A673 (cell line): Measurements from ENCODE around the gene PHACTR3. TPM values are rescaled to one million over a fixed set of nuclear protein-coding genes. Genes with fewer than 3 reads are reported as not detected.

Experiments used
- BruUV-seq: library from RNA; stranded (reverse); fragments of 400-500 nt; replicated peaks from 2 replicates; lab custom pipeline; 2021; lab: Mats Ljungman, UMichigan
- CTCF ChIA-PET: fragments of 300-600 bp; sonication (Branson Sonifier 250); formaldehyde crosslinking; loops from one replicate; lab custom pipeline; 2022; ENCODE audit warnings: antibody characterized with exemption; lab: Charles Lee
- POLR2A ChIA-PET: fragments of 300-600 bp; sonication (Branson Sonifier 250); formaldehyde crosslinking; loops from one replicate; lab custom pipeline; 2022; ENCODE audit warnings: antibody characterized with exemption; ENCODE audit not compliant: low non-redundant PET; lab: Charles Lee
- DNase-seq: peaks from one replicate; pipeline ENCODE4 v3.0.0-alpha.2; 2015; ENCODE audit warnings: low spot score
- H3K27ac ChIP-seq: fragments of 200-600 bp; sonication (generic); 2 replicates; pipeline ENCODE4 v1.5.1; 2016; ENCODE audit warnings: mixed run types, low read depth, mild to moderate bottlenecking, mixed read lengths, antibody characterized with exemption, low read length; ENCODE audit not compliant: poor library complexity, severe bottlenecking
- H3K27me3 ChIP-seq: fragments of 200-600 bp; sonication (generic); replicated peaks from 2 replicates; pipeline ENCODE4 v1.6.1; 2017; ENCODE audit warnings: mixed run types, low read depth, mild to moderate bottlenecking, mixed read lengths, antibody characterized with exemption, low read length; ENCODE audit not compliant: insufficient read depth, poor library complexity
- H3K36me3 ChIP-seq: fragments of 200-600 bp; sonication (generic); 2 replicates; pipeline ENCODE4 v1.6.1; 2016; ENCODE audit warnings: mixed run types, mild to moderate bottlenecking, mixed read lengths, antibody characterized with exemption, low read length; ENCODE audit not compliant: insufficient read depth, poor library complexity, severe bottlenecking
- H3K4me1 ChIP-seq: fragments of 200-600 bp; sonication (generic); 2 replicates; pipeline ENCODE4 v1.6.1; 2017; ENCODE audit warnings: mixed run types, mild to moderate bottlenecking, mixed read lengths, antibody characterized with exemption, low read length; ENCODE audit not compliant: insufficient read depth, poor library complexity, severe bottlenecking
- H3K4me3 ChIP-seq: fragments of 200-600 bp; sonication (generic); 2 replicates; pipeline ENCODE4 v1.5.1; 2016; ENCODE audit warnings: low read depth, mixed run types, mild to moderate bottlenecking, mixed read lengths, low read length; ENCODE audit not compliant: poor library complexity, severe bottlenecking
- H3K9me3 ChIP-seq: fragments of 200-600 bp; sonication (generic); 2 replicates; pipeline ENCODE4 v1.6.1; 2016; ENCODE audit warnings: mixed run types, low read depth, mild to moderate bottlenecking, mixed read lengths, antibody characterized with exemption, low read length; ENCODE audit not compliant: poor library complexity, severe bottlenecking
- CTCF ChIP-seq: fragments of 300-800, 200-600 bp; sonication (generic); conservative IDR thresholded peaks from 2 replicates; pipeline ENCODE4 v1.5.1; 2017; ENCODE audit warnings: low read depth, mild to moderate bottlenecking, antibody characterized with exemption, low read length, moderate library complexity, mixed read lengths
- EZH2 ChIP-seq: fragments of 200-600 bp; sonication (generic); IDR thresholded peaks from 2 replicates; pipeline ENCODE4 v1.6.1; 2017; ENCODE audit warnings: borderline replicate concordance, low read depth, mild to moderate bottlenecking, mixed read lengths, antibody characterized with exemption, low read length; ENCODE audit not compliant: poor library complexity, severe bottlenecking
- intact Hi-C: fragments of 100-400 bp; cut with micrococcal nuclease; formaldehyde crosslinking; loops from one replicate; pipeline ENCODE4 v1.10.0; 2022; ENCODE audit not compliant: unreplicated experiment
- total RNA-seq: library from RNA; stranded (reverse); gene quantifications from 2 replicates; pipeline ENCODE4 v1.2.3, GENCODE V29; 2021

PHACTR3 gene
- total RNA-seq, 1 experiment from 2014 or later = 0.17 TPM

DNA sequence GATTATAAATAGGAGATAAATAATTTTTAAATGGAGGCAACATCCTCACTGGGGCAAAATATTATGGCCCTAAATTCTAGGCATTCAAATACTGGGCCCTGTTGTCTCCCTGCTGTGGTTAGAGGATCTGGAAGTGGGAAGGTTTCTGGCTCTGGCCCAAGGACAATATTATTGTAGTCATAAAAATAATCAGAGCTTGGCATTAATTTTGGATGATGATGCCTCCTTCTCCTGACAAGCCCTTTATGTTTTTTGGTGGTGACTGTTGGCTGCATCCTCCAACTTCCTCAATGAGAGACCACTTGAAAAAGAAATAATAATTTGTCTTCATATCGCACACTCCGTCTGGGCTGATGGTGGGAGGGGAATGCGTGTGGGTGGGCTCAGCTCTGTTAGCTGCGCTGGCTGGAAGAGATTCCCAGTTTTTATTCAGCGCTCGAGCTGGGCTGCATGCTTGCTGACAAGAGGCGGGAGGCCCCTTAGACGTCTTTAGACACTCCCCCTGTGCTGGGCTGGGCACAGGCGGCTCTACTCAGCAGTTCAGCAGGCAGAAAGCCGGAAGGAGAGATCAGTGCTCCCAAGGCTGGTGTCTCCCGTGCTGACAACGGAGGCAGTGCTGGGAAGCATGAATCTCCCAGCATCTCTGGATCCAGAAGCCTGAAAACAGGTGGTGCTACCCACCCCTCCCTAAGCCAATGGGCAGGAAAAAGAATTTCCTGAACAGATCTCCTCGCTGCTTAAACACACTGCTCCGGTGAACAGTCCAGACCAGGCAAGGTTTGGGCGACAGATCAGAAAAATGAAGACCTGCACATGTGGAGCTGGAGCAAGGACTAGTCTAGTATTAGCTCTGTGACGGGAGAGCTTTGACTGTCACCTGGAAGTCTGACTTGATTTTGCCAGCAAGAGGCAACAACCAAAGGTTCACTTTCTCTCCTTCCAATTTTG lies 231.4 kb downstream of the PHACTR3 start:
- intact Hi-C loops = no loop called here
- TF ChIP-seq EZH2 (no peak), CTCF (no peak)
- ChIA-PET POLR2A (no interaction called here), CTCF (interaction anchor here (0.8 kb wide), 1 partner anchor 52 kb away, joined by 3 read pairs; no protein-coding TSS in a partner anchor)
- H3K4me3 ChIP-seq = no peak overlapping the region
- peaks cover 5% of the 10 kb centered on the region for H3K4me1 ChIP-seq
- no peaks in the 10 kb centered on the region for H3K36me3 ChIP-seq
- DNase-seq = peak; percentile 68
- BruUV-seq = no TSS peak
- no peak overlapping the region for H3K27ac ChIP-seq
- peaks cover 30% of the 10 kb centered on the region for H3K27me3 ChIP-seq
- H3K9me3 ChIP-seq = no peaks in the 10 kb centered on the region

GRCh38 chr20:59836767-59837166 lies 232.4 kb downstream of the PHACTR3 start:
- intact Hi-C loops = no loop called here
- TF ChIP-seq CTCF = no peak
- TF ChIP-seq EZH2 = no peak
- no peak overlapping the region for H3K27ac ChIP-seq
- POLR2A ChIA-PET = no interaction called here
- H3K9me3 ChIP-seq = no peaks in the 10 kb centered on the region
- CTCF ChIA-PET = no interaction called here
- H3K36me3 ChIP-seq = no peaks in the 10 kb centered on the region
- peak; percentile 26 for DNase-seq
- H3K4me1 ChIP-seq = peaks cover 5% of the 10 kb centered on the region
- peaks cover 39% of the 10 kb centered on the region for H3K27me3 ChIP-seq
- no peak overlapping the region for H3K4me3 ChIP-seq
- no TSS peak for BruUV-seq

- peaks cover 48% of the 10 kb centered on the region for H3K27me3 ChIP-seq
- intact Hi-C loops = no loop called here
These were observed 233.5 kb downstream of the PHACTR3 start for GRCh38 chr20:59837623-59838394.

More at GRCh38 chr20:59837623-59838394, 233.5 kb downstream of the PHACTR3 start:
- no peaks in the 10 kb centered on the region for H3K36me3 ChIP-seq
- no TSS peak for BruUV-seq
- H3K9me3 ChIP-seq = no peaks in the 10 kb centered on the region
- H3K4me3 ChIP-seq = no peak overlapping the region
- no peak for DNase-seq
- ChIA-PET CTCF (no interaction called here), POLR2A (no interaction called here)
- TF ChIP-seq EZH2 = no peak
- TF ChIP-seq CTCF = no peak
- peaks cover 5% of the 10 kb centered on the region for H3K4me1 ChIP-seq
- H3K27ac ChIP-seq = no peak overlapping the region
